Erythroblast (primary cell): Measurements from ENCODE around the gene RNF26.

Experiments
- DNase-seq, 2 experiments: peaks; one replicate each; lab custom pipeline; 2025; lab: John Stamatoyannopoulos, UW
- GATA1 ChIP-seq: IDR thresholded peaks from 2 replicates; pipeline ENCODE4 v1.6.1; 2011; ENCODE audit warnings: low read depth, mild to moderate bottlenecking, control low read depth, low read length, moderate library complexity
- POLR2A ChIP-seq: IDR thresholded peaks from 2 replicates; pipeline ENCODE4 v1.6.1; 2011; ENCODE audit warnings: mild to moderate bottlenecking, low read length

The RNF26 gene

GRCh38 chr11:119334174-119334930 lies at the start of gene RNF26:
Gene RNF26, plus strand, starts transcription at chr11:119334527. Its CDS starts 596 bp downstream, at chr11:119335123.
- peak; percentile 98 for DNase-seq
- peak; percentile 91 for TF ChIP-seq POLR2A
- no peak for TF ChIP-seq GATA1

GRCh38 chr11:119285431-119285830 lies 48.9 kb upstream of the RNF26 start:
- TF ChIP-seq GATA1: no peak
- TF ChIP-seq POLR2A: no peak
- DNase-seq: no peak

- DNase-seq: no peak
- TF ChIP-seq POLR2A (no peak), GATA1 (no peak)
Observed at GRCh38 chr11:119288219-119288618, 46.1 kb upstream of the RNF26 start.

- DNase-seq: no peak
- TF ChIP-seq GATA1: no peak
- TF ChIP-seq POLR2A: no peak
Observed at GRCh38 chr11:119290894-119291497, 43.3 kb upstream of the RNF26 start.

- TF ChIP-seq POLR2A: no peak
- TF ChIP-seq GATA1: no peak
Observed at GRCh38 chr11:119293461-119293860, 40.9 kb upstream of the RNF26 start.

GRCh38 chr11:119295178-119295577 lies 39.1 kb upstream of the RNF26 start:
- TF ChIP-seq POLR2A: no peak
- DNase-seq: no peak

More at GRCh38 chr11:119293461-119293860, 40.9 kb upstream of the RNF26 start:
- DNase-seq: no peak

GRCh38 chr11:119297938-119298337 lies 36.4 kb upstream of the RNF26 start:
- TF ChIP-seq POLR2A: no peak
- no peak for TF ChIP-seq GATA1
- no peak for DNase-seq

GRCh38 chr11:119298726-119299125 lies 35.6 kb upstream of the RNF26 start:
- no peak for DNase-seq
- TF ChIP-seq POLR2A: no peak
- no peak for TF ChIP-seq GATA1

- TF ChIP-seq POLR2A (no peak), GATA1 (no peak)
- no peak for DNase-seq
Observed at GRCh38 chr11:119299416-119299815, 34.9 kb upstream of the RNF26 start.

- TF ChIP-seq POLR2A (no peak), GATA1 (no peak)
- DNase-seq: no peak
Observed at GRCh38 chr11:119300198-119300964, 33.9 kb upstream of the RNF26 start.

- no peak for DNase-seq
- TF ChIP-seq GATA1: no peak
- TF ChIP-seq POLR2A: no peak
Observed at GRCh38 chr11:119303227-119303718, 31.1 kb upstream of the RNF26 start.

- TF ChIP-seq POLR2A: no peak
- TF ChIP-seq GATA1: no peak
- no peak for DNase-seq
Observed at GRCh38 chr11:119305556-119306372, 28.6 kb upstream of the RNF26 start.

GRCh38 chr11:119306373-119306890 lies 27.9 kb upstream of the RNF26 start:
- no peak for DNase-seq
- no peak for TF ChIP-seq GATA1
- no peak for TF ChIP-seq POLR2A

- DNase-seq: no peak
- TF ChIP-seq POLR2A (no peak), GATA1 (no peak)
Observed at GRCh38 chr11:119307219-119307618, 27.1 kb upstream of the RNF26 start.
